Inflammatory macrophage treated with lipopolysaccharide for 4 hours (primary cell): ENCODE results near the gene UBR4.
"Not testable (repeated sequence)": the region's sequence is repeated elsewhere in the genome, so short reads cannot be mapped to it uniquely, and the experiment has no call there.

ENCODE experiments used
- DNase-seq: peaks from one replicate; pipeline ENCODE4 v3.0.0-alpha.2; 2020

UBR4 gene

DNA sequence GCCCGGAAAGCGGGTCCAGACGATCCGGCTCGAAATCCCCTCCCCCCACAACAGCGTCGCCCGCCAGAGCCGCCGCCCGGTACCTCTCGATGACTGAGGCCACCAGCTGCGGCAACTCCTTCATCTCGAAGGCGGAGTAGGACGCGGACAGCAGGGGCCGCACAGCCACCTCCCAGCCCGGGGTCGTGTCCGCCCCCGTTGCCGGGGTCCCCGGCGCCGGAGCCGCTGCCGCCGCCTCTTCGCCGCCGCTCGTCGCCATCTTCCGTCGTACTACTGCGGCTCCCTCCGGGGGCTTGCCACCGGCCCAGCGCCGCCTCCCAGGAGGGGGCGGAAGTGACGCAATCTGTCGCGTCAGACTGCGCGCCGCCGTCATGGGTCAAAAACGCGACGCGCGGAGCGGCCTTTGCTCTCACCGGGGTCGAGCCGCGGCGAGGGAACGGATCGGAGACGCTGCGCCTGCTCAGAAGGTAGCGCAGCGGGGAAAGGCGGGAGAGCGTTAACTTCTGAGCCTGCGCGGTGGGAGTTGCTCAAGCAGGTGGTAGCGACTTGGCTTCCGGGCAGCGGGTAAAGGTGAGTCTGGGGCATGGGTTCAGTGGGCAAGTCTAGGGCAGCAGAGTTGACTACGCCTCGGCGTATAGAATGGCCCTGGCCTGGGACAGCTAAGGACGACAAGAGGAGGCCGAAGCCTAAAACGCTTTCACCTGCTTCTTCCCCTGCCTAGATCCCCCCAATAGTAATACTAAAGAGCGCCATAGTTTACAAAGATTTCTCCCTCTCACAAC, at the start of gene UBR4:
Gene UBR4 (minus strand): TSS at position 277 of the 782 bp plus-strand sequence. CDS start 18 bp downstream, at position 259.
- DNase-seq: peak; percentile 96

DNA sequence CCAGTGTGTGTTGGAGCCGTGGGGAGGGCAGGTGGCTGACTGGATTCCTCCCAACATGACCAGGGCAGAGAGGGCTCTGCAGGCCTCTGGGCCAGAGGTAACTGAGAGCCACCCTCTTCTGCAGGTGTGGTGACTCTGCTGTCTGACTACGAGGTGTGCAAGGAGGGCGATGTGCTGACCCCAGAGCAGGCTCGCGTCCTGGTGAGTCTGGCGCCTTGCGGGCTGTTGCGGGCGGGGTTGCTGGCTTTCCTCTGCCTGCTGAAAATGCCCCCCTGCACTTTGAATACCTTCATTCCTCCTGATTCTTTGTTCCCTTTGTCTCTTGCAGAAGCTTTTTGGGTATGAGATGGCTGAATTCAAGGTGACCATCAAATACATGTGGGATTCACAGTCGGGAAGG, 48.3 kb upstream of the UBR4 start:
- DNase-seq: no peak

DNA sequence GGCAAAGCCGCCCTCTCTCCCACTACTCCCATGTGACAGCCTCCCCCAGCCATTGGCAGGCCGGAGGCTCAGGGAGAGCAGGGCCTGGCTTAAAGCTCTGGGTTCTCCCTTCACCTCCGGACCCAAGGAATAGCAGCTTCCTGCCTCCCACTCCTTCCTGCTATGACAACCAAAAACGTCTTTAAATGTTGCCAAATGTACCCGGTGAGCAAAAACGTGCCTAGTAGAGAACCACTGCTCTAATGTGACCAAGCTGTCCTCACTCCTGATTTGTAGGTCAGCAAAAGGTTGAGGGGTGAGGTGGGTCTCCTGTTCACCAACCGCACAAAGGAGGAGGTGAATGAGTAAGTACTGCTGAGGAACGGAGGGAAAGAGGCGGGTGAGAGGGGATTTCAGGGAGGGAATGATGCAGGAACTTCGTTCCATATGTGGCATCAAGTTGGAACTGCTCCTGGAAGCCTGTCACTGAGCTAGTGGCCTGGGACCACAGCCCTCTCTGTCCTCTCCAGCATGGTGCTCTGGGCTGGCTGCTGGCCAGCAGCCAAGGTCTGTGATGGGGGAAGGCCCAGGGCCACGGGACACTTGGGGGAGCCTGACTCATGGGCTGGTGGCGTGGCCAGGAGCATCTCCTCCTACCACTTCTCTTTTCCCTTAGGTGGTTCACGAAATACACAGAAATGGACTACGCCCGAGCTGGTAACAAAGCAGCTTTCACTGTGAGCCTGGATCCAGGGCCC, 47.3 kb upstream of the UBR4 start:
- peak; percentile 94 for DNase-seq

DNA sequence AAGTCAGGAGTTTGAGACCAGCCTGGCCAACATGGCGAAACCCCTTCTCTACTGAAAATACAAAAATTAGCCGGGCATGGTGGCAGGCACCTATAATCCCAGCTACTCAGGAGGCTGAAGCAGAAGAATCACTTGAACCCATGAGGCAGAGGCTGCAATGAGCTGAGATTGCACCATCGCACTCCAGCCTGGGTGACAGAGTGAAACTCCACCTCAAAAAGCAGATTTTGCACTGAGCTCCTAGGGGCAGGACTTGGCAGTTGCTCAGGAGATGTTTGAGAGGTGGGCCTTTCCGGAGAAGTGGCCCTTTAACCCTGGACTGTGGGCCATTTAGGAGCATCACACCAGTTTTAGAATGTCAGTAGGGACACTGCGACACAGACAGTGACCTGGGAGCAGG, 46.2 kb upstream of the UBR4 start:
- DNase-seq: not testable (repeated sequence)

DNA sequence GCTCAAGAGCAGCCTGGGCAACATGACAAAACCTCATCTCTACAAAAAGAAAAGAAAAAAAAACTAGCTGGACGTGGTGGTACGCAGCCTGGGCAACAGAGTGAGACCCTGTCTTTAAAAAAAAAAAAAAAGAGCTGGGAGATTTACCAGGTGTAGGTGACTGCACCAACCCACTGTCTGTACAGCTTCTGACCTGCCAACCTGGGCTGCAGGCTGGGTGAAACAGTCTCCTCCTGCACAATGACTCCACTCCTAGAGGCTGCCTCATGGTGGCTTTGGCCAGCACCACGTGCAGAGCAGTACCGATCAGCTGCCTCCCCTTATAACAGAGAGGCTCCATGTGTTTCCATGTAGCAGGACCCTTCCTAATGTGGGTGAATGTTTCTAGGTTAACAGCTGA, 45.2 kb upstream of the UBR4 start:
- no peak for DNase-seq

DNA sequence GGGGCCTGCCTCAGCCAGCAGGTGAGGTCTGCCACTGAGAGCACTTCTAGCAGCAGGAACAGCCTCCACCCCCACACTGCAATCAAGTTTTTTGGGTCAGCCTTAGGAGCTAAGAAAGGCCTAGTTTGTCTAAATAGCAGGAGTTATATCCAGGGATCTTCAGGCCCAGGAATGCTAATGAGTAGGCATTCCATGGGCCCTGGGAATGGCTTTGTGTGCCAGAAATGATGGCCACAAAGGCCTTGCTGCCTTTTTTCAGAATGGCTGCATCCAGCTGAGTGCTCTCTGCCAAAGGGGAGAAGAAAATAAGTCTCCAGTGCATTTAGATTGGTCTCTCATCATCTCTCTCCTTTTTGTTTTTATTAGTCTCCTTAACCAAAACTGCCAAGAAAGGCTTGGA, 44.4 kb upstream of the UBR4 start:
- no peak for DNase-seq

DNA sequence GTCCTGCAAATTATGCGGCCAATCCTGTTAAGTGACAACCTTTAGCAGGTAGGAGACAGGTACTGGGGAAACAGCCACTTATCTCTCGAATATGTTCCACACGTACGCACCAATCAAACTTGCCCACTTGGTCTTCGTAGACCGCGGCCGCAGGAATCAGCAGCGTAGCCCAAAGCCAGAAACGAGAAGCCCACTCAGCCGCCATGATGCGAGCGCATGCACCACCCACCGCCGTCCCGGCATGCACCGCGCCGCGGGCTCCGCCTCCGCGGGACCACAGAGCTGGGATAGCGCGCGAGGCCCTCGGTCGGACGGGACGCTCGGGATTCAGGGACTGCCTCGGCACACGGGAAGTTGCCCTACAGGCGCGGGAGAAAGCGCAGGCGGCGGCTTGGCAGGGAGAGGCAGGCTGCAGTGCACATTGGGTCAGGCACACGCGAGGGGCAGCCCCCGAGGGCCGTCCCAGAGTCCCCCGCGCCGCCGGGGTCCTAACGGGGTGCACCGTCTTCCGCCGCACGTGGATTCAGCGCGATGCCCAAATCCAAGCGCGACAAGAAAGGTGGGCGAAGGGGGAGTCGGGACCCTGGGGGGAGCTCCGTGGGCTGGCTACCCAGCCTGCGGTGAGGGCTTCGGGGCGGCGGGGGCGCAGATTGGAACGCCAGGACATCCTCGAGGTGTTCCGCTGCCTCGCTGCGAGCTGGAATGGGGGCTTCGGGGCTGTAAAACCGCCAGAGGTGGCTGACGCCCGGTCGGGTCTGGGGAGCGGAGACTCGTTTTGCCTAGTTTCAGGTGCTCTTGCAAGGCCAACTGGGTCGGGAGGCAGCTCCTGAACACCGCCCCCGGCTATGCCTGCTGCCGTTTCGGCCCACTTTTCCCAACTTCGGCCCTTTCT, 41.5 kb upstream of the UBR4 start, which contains the start of the genes EMC1 and MRTO4:
Gene EMC1 (minus strand): TSS at position 220 of the 892 bp plus-strand sequence. CDS start 15 bp downstream, at position 205.
Gene MRTO4 (plus strand): TSS at position 501 of the 892 bp plus-strand sequence. CDS start 31 bp downstream, at position 532.
- DNase-seq: peak; percentile 88

DNA sequence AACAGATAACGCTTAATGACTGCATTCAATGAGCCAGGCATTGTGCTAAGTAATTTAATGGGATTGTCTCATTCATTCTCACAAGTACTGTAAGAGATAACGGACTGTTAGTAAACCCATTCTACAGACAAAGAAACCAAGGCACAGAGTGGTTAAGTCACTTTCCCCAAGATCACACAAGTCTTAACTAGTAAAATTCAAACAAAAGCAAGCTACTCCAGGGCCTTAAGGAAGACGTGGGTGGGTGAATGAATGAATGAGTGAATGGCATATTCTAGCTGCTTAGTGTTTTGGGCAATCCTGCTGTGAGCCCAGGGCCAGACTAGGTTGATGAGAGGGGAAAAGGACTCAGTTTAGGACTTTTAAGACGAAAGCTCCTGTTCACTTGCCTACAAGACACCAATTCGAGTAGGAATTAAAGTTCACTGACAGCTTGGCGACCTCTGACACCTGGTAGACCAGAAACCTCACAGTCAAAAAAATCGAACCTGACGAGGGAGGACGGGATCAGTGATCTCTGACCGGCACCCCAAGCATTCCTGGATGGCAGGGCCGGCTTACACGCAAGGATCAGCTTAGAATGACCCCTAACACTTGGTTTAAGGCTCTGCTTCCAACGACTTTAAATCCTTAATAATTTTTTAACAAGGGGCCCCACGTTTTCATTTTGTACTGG, 40.7 kb upstream of the UBR4 start:
- DNase-seq: no peak

DNA sequence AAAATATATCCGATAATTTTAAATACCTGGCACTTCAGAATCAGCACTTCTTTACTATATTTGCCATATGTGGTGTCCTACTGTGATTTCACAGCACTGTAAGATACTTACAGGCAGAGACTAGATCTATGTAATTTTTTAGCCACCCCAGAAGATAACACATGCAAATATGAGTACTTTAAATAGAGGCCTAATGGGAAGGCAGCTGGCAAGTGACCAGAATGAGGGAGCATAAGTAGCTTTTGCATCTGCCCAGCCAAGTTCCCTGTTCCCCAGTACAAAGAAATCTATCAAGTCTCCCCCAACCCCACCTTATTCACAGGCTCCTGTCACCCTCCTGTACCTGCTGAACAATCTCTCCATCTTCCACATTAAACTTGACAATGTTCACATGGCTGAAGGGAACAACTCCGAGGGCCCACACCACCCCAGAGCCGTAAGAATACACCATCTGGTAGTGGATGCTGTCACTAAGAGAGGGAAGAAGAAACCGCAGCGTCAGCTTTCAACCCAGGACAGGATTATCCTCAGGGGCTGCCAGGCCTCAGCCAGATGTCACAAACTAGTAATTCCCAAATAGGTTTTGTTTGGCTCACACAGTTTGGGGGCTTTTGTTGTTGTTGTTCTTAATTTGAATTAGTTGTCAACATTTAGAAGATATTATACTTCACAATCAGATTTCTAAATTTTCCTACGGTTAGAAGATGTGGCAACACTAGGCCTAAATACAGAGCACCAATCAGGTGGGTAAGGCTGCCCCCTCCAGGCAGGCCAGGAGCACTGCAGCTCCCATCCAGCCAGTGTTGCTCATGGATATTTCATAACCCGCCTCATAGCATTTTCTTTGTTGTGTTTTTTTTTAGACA, 30.8 kb upstream of the UBR4 start:
- DNase-seq: peak; percentile 74

DNA sequence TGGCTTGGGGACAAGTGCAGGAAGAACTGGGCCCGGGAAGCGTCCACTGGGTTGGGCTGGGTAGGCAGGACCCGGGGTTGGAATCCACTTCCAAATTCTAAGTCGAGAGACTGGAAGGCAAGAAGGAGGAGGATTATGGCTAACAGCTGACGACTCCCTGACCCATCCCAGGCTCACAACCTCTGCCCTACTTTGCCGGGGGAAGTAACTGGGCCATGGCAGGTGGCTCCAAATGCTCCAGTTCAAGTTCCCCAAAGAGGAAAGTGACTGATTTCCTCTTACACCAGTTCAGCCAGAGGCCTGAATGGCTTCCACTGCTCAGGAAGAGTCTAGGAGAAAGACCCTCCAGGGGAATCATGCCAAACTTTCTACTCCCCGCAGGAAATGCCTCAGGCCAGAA, 29.8 kb upstream of the UBR4 start:
- no peak for DNase-seq

DNA sequence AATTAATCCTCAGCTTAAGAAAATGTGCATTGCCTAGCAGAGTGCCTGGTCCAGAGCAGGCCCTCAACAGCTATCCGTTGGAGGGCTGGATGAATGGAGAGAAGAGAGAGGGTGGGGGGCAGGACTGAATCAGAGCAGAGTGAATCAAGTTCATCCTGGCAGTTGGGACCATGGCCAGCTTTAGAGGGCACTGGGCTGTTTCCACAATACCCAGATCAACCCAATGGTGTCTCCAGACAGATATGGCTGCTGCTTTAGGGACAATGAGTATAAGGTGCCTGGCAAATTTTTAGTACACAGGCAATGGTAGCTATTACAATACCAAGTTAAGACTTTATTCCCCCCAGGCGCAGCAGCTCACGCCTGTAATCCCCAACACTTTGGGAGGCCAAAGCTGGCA, 24.2 kb upstream of the UBR4 start:
- DNase-seq: no peak

DNA sequence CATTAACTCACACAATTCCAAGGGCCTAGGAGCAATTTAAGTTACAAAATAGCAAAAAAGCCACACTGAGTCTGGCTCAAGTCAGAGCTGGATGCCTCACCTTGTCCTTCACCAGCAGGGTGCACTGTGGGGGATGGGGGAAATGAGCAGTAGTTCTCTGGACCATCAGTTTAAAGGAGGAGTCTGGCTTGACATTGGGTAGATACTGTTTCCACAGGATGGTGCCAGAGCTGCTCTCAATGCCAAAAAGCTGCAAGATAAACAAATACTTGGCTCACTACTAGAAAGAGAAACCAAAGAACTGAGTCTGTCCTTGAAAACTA, 22.4 kb upstream of the UBR4 start:
- no peak for DNase-seq

DNA sequence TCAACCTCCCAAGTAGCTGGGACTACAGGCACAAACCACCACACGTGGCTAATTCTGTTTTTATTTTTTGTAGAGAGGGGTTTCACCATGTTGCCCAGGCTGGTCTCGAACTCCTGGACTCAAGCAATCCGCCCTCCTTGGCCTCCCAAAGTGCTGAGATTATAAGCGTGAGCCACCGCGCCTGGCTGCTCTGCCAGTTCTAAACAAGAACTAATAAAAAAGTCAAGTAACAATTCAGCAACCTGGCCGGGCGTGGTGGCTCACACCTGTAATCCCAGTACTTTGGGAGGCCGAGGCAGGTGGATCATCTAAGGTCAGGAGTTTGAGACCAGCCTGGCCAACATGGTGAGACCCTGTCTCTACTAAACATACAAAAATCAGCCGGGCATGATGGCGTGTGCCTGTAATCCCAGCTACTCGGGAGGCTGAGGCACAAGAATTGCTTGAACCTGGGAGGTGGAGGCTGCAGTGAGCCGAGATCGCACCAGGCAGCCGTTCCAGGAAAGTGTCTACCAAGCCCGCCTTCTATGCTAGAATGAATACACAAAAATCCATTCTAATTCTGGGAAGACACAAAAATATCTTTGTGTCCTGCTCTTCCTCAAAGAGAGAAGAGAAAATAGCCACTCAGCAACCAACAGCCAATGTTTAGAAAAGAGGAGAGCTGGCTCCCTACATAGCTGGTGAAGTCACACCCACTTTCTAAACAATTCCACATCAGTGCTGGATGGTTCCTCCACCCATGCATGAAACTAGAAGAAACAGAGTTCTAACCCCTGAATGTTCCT, 21.9 kb upstream of the UBR4 start:
- not testable (repeated sequence) for DNase-seq

DNA sequence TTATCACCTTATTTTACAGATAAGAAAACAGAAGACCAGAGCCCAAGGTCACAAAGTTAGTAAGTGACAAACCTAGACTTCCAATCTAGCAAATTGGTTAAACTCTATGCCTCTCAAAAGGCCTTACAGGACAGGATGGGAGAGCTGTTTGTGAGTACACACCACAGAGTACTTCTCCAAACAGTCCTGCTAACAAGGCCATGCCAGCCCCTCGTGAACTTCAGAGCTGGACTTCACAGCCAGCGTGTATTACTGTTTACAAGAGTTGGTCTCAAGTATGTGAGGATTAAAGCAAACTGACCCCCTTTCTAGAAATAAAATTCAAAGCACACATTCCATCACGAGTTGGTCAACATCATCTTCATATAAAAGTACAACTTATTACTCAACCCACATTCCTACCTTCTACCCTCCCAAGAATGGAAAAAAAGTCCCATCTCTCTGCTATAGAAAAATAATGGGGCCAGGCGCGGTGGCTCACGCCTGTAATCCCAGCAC, 19.8 kb upstream of the UBR4 start:
- DNase-seq: no peak

DNA sequence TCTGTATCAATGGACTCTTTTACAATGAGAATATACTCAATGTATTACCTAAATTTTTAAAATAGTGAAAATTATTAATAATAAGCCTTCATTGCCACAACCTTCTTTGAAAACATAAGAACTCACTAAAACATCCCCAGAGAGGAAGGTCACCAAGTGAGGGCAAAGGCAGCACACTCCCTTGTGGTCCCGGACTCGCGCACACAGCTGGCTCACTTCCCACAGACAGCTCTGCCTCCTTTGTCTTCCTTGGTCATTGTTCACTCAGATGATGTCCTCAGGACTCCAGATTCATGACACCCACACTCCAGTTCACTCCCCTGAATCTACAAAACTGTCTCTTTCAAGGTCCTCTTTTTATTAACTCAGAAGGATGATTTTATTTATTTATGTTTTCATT, 19.2 kb upstream of the UBR4 start:
- no peak for DNase-seq

DNA sequence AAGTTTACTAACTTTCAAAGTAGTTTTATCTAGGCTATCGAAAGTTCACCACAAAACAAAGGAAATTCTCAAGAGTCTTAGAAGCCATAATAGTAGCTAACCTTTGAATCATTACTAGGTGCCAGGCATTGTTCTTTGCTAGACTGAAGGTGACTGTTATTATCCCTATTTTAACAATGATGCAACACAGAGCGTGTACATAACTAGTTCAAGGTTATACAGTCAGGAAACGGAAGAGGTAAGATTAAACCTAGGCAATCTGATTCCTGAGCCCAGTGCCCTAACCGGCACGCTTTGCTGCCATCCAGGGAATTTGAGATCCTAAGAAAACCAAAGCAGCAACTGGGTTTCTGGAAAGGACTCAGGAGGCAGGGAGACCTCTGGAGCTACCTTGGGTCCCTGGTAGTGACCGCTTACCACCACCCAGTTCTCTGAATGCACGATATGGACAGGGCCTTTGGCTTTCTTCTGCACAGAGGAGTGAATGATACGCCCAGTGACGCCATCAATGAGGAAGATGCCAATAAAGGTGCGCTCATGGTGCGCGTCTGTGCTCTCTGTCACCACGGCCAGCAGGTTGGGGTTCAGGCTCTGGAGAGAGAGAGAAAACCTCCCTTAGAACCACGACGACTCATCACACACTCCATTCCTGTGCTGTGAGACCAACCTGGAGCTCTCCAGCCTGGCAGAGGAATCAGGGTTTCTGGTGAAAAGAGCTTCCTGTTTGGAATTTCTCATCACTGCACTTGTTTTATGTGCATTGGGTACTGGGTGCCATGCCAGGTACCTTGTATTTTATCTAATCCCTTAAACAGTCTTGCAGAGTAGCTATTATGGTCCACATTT, 13.1 kb upstream of the UBR4 start:
- DNase-seq: no peak

DNA sequence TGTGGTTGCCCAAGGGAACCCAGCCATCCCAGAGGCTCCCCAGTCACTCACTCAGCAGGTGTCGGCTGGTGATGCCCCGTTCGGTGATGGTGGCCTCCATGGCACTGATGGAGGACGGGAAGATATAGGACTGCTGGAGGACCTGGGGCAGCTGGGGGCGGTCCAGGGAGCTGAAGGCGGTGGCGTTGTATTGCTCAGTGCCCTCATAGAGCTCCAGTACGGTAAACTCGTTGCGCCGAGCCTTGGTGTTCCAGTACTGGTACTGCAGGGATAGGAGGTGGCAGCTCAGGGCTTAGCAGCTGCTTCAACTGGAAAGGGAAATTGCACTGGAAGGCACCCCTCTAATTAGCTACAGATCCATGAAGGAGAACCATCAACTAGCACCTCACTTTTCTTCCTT, 12.5 kb upstream of the UBR4 start:
- DNase-seq: no peak

DNA sequence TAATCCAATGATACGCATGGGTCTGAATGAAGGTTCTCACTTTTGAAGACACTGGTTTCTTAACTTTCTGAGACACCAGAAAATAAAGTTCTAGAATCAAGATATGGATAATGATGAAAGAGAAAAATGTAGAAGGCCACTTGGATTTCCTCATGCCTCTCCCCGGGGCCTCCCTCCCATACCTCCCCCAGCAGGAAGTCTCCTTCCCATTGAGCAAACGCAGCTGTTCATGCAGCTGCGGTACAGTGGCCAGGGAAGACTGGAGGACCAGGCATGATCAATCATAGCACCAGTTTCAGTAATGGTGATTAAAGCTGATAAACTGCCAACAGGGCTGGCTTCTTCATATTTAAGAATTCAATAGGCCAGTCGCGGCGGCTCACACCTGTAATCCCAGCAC, 10.9 kb upstream of the UBR4 start:
- peak; percentile 24 for DNase-seq

DNA sequence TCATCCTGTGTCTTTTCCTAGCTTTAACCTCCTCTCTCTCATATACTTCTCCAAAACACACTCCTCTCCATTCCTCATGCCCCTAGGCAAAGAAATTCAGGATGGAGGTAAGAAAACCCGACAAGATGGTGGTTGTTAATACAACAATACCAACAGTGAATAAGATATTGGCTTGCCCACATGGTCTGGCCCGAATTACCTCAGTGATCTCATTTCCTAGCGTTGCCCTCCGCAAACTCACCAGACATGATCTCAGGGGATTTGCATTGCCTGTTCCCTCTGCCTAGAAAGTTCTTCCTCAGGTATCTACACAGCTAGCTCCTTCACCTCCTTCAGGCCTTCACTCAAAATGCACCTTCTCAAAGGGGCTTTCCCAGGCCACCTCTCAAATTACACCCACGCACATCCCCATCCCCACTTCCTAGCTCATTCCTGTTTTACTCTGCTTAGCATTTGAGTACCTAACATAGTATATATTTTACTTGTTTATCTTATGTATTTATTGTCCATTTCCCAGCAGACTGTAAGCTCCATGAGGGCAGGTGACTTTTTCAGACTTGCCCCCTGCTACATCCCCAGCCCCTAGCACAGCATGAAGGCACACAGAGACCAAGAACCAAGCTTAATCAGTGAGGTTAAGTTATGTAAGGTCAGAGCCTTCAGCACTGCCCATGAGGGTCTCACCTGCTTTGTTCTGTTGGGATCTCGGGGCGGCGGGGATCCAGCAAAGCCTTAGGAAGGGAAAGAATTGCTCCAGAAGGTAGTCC, 10.2 kb upstream of the UBR4 start:
- DNase-seq: no peak
